OCI-LY7 (cell line): ENCODE results near the gene PHF13. TPM values are rescaled to one million over a fixed set of nuclear protein-coding genes. Genes with fewer than 3 reads are reported as not detected.

Source experiments
- BruUV-seq: library from RNA; stranded (reverse); fragments of 400-500 nt; replicated peaks from 2 replicates; lab custom pipeline; 2021; lab: Mats Ljungman, UMichigan
- CTCF ChIA-PET: fragments of 300-600 bp; sonication (Branson Sonifier 250); formaldehyde crosslinking; loops from one replicate; lab custom pipeline; 2022; ENCODE audit warnings: antibody characterized with exemption; ENCODE audit not compliant: unreplicated experiment; lab: Charles Lee
- POLR2A ChIA-PET: fragments of 300-600 bp; sonication (Branson Sonifier 250); formaldehyde crosslinking; loops from one replicate; lab custom pipeline; 2022; ENCODE audit warnings: antibody characterized with exemption; lab: Charles Lee
- DNase-seq: peaks from one replicate; pipeline ENCODE4 v3.0.0-alpha.2; 2015; ENCODE audit warnings: low spot score
- H2AFZ ChIP-seq: fragments of 200-600 bp; sonication (generic), shearing (Covaris generic); 2 replicates; pipeline ENCODE4 v1.6.1; 2014; ENCODE audit warnings: mild to moderate bottlenecking, antibody characterized with exemption, low read length, moderate library complexity
- H3K27ac ChIP-seq: fragments of 200-600 bp; sonication (generic); 2 replicates; pipeline ENCODE4 v1.5.1; 2014; ENCODE audit warnings: mixed run types, low read depth, mild to moderate bottlenecking, moderate library complexity, low read length, inconsistent platforms; ENCODE audit not compliant: poor library complexity, severe bottlenecking
- H3K36me3 ChIP-seq: fragments of 200-600 bp; sonication (generic); 2 replicates; pipeline ENCODE4 v1.6.1; 2014; ENCODE audit warnings: mild to moderate bottlenecking, antibody characterized with exemption, low read length, moderate library complexity, mixed read lengths; ENCODE audit not compliant: insufficient read depth
- H3K4me1 ChIP-seq: fragments of 200-600 bp; sonication (generic); 2 replicates; pipeline ENCODE4 v1.5.1; 2014; ENCODE audit warnings: mild to moderate bottlenecking, low read length; ENCODE audit not compliant: insufficient read depth, poor library complexity, severe bottlenecking
- H3K4me2 ChIP-seq: fragments of 200-600 bp; sonication (generic); 2 replicates; pipeline ENCODE4 v1.6.1; 2014; ENCODE audit warnings: mild to moderate bottlenecking, low read length
- H3K4me3 ChIP-seq: fragments of 200-600 bp; sonication (generic); 2 replicates; pipeline ENCODE4 v1.5.1; 2014; ENCODE audit warnings: mild to moderate bottlenecking, low read depth, low read length; ENCODE audit not compliant: poor library complexity, severe bottlenecking
- H3K79me2 ChIP-seq: fragments of 200-600 bp; sonication (generic); 2 replicates; pipeline ENCODE4 v1.6.1; 2016; ENCODE audit warnings: low read depth, mild to moderate bottlenecking, low read length, moderate library complexity, mixed read lengths; ENCODE audit not compliant: insufficient read depth
- H3K9me2 ChIP-seq: fragments of 200-600 bp; sonication (generic); 2 replicates; pipeline ENCODE4 v1.6.1; 2016; ENCODE audit warnings: mild to moderate bottlenecking, low read length, mixed read lengths; ENCODE audit not compliant: insufficient read depth
- H3K9me3 ChIP-seq: fragments of 200-600 bp; sonication (generic); 2 replicates; pipeline ENCODE4 v1.6.1; 2014; ENCODE audit warnings: mild to moderate bottlenecking, mixed run types, low read length, mixed read lengths
- H4K20me1 ChIP-seq: fragments of 200-600 bp; sonication (generic); 2 replicates; pipeline ENCODE4 v1.6.1; 2014; ENCODE audit warnings: mild to moderate bottlenecking, antibody characterized with exemption, low read length, moderate library complexity, mixed read lengths; ENCODE audit not compliant: insufficient read depth
- CTCF ChIP-seq: fragments of 200-600 bp; sonication (generic); conservative IDR thresholded peaks from 2 replicates; pipeline ENCODE4 v1.5.1; 2014; ENCODE audit warnings: mild to moderate bottlenecking, antibody characterized with exemption, low read length, moderate library complexity, mixed read lengths
- EZH2phosphoT487 ChIP-seq: fragments of 200-600 bp; sonication (generic); IDR thresholded peaks from 2 replicates; pipeline ENCODE4 v1.6.1; 2018; ENCODE audit warnings: low read depth, borderline replicate concordance, mild to moderate bottlenecking, mixed run types, antibody characterized with exemption, low read length, moderate library complexity, mixed read lengths
- intact Hi-C: fragments of 100-400 bp; cut with micrococcal nuclease; formaldehyde crosslinking; loops from one replicate; pipeline ENCODE4 v1.10.0; 2022; ENCODE audit not compliant: unreplicated experiment
- total RNA-seq, 2 experiments: library from RNA; depleted of rRNA in 1 of 2; stranded (reverse); fragments of >200 nt in 1 of 2; shearing (Covaris generic) in 1 of 2; gene quantifications; 2 replicates each; pipeline ENCODE4 v1.2.3, GENCODE V29; 2014 to 2022

Gene PHF13
- total RNA-seq, 2 experiments from 2014 or later, result 5.3 to 14.7 TPM

GRCh38 chr1:6625584-6626149 lies 12.1 kb downstream of the PHF13 start:
- intact Hi-C loops, result loop anchor here (5.0 kb wide), 2 partner anchors 73 to 133 kb away; partner anchors contain the start of genes NOL9 and PLEKHG5
- Histone ChIP-seq H3K9me3 (no peaks in the 10 kb centered on the region), H2AFZ (peak overlapping the region; percentile 45; the same call in 1 of the 2 replicates), H4K20me1 (no peaks in the 10 kb centered on the region), H3K27ac (peak overlapping the region; percentile 29), H3K4me2 (peak overlapping the region; percentile 99), H3K9me2 (no peaks in the 10 kb centered on the region), H3K4me3 (peak overlapping the region; percentile 94), H3K79me2 (peaks cover 9% of the 10 kb centered on the region; the same call in 1 of the 2 replicates), H3K4me1 (peaks cover 24% of the 10 kb centered on the region), H3K36me3 (peaks cover 55% of the 10 kb centered on the region)
- ChIA-PET POLR2A (interaction anchor here (0.9 to 1.6 kb wide), 2 partner anchors 9 to 46 kb away, joined by 3 read pairs; partner anchors contain the start of gene ZBTB48), CTCF (interaction anchor here (0.6 kb wide), 1 partner anchor 46 kb away, joined by 3 read pairs; the partner anchor contains the start of gene ZBTB48)
- DNase-seq, result peak; percentile 23
- BruUV-seq, result no TSS peak
- no peak for TF ChIP-seq CTCF
- TF ChIP-seq EZH2phosphoT487, result no peak

- Histone ChIP-seq H3K4me3 (no peak overlapping the region), H3K9me2 (no peaks in the 10 kb centered on the region), H2AFZ (no peak overlapping the region), H3K27ac (no peak overlapping the region), H3K9me3 (no peaks in the 10 kb centered on the region), H3K4me2 (no peak overlapping the region), H3K79me2 (peaks cover 9% of the 10 kb centered on the region; the same call in 1 of the 2 replicates), H3K36me3 (peaks cover 42% of the 10 kb centered on the region), H4K20me1 (no peaks in the 10 kb centered on the region), H3K4me1 (peaks cover 24% of the 10 kb centered on the region)
- no peak for DNase-seq
- POLR2A ChIA-PET, result no interaction called here
- intact Hi-C loops, result loop anchor here (5.0 kb wide), 2 partner anchors 75 to 135 kb away; partner anchors contain the start of genes NOL9 and PLEKHG5
- TF ChIP-seq CTCF (no peak), EZH2phosphoT487 (no peak)
- CTCF ChIA-PET, result no interaction called here
- no TSS peak for BruUV-seq
These were observed 13.5 kb downstream of the PHF13 start for GRCh38 chr1:6627031-6627430.
